ENCODE measurements around the gene MYO18B. TPM values are rescaled to one million over a fixed set of nuclear protein-coding genes. Genes with fewer than 3 reads are reported as not detected.
A peak's percentile ranks its signal among the peaks of the same experiment; 100 is the strongest.

Gene MYO18B
- polyA plus RNA-seq, 4 donors: 0.07 to 0.55 (median 0.17) TPM

- DNase-seq (ENCODE audit: low read depth in 4 of 4, low spot score in 3 of 4): no peak
Measured at GRCh38 chr22:25772288-25772687, 30.3 kb downstream of the MYO18B start.

GRCh38 chr22:25774575-25775026 is 32.6 kb downstream of the MYO18B start:
- no peak for DNase-seq (ENCODE audit: low read depth in 4 of 4, low spot score in 3 of 4)

DNA sequence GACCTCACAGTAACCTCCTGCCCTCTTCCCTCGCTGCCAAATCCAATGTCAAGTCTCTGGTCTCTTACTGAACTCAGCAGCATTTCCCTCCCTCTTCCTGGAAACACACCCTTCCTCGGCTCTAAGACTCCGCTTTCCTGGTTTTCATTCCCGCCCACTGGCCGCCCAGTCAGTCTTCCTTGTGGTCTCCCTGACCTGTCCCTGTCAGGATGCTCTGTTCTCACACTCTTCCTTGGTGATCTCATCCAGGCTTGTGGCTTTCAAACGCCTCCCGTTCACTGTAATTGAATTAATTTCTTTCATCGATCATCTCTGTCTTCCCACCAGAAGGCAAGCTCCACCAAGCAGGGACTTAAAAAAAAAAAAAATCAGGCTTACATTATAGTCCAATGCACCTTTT is 33.5 kb downstream of the MYO18B start:
- no peak for DNase-seq (ENCODE audit: low read depth in 4 of 4, low spot score in 3 of 4)

- DNase-seq (ENCODE audit: low read depth in 4 of 4, low spot score in 3 of 4): no peak
Measured at GRCh38 chr22:25777411-25777810, 35.4 kb downstream of the MYO18B start.

GRCh38 chr22:25777870-25778269 is 35.9 kb downstream of the MYO18B start:
- no peak for DNase-seq (ENCODE audit: low read depth in 4 of 4, low spot score in 3 of 4)

DNA sequence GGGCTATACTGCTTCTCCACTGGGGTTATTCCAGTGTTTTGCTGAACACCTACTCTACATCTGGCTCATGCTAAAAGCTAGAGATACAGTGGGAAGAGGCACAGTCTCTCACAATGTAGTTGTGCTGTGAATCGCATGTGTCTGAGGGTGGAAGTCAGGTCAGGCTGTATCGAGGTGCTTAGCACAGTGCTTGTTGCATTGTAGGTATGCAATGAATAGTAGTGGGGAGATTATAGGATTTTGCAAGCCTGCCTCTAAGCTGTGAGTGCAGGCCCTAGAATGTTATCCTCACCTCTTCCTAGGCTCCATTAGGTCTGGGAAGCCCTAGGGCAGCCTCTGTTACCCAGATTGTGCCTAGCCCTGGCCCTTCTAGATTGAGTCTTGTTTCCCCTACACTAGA is 37.4 kb downstream of the MYO18B start:
- no peak for DNase-seq (ENCODE audit: low read depth in 4 of 4, low spot score in 3 of 4)

DNA sequence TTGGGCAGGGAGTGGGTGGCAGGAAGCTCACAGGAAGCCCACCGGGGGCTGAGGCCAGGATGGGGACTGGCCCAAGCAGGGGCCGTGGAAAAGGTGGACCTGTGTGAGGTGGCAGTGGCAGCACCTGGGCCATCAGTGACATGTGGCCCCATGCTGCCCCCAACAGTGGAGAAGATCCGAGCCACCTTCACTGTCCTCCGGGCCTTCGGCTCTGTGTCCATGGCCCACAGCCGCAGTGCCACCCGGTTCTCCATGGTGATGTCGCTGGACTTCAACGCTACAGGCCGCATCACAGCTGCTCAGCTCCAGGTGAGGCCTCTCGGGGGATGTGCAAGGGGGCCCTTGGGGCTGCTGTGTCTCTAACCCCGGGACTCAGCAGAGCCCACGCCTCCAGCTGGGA is 37.9 kb downstream of the MYO18B start:
- no peak for DNase-seq (ENCODE audit: low read depth in 4 of 4, low spot score in 3 of 4)

DNA sequence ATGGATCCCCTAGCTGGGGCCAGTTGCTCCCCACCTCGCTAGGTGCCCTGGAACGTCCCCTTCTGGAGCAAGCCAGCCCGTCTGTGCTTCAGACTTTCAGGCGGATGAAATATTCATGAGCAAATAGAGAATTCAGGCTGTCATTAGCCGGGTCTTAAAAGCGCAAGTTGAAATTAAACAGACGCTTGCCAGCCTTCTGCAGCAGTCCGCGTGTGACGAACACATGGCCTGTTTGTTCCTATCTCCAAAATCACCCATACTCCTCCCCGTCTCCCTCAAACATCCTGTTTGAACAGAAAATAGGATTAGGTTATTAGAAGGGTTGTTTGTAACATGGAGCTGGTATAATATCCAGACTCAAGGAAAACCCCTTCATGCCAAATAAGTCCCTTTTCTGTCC is 38.7 kb downstream of the MYO18B start:
- DNase-seq (ENCODE audit: low read depth in 4 of 4, low spot score in 3 of 4): no peak

- no peak for DNase-seq (ENCODE audit: low read depth in 4 of 4, low spot score in 3 of 4)
Measured at GRCh38 chr22:25781801-25782200, 39.8 kb downstream of the MYO18B start.

DNA sequence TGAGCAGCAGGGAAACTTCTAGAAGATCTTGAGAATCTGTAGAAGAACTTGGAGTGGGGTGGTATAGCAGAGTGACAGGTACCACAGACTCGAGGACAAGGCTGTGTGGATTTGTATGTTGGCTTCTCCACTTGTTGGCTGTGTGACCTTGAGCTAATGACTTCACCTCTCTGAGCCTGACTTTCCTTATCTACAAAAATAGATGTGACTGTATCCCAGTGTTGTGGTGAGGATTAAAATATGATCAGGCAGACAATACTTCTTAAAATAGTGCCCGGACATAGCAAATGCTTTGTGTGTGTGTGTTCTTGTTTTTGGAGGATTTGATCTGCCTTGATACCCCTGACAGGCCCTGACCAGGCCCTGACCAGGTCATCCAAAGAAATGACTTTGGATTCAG is 40.8 kb downstream of the MYO18B start:
- DNase-seq (ENCODE audit: low read depth in 4 of 4, low spot score in 3 of 4): no peak

GRCh38 chr22:25783856-25784255 is 41.9 kb downstream of the MYO18B start:
- no peak for DNase-seq (ENCODE audit: low read depth in 4 of 4, low spot score in 3 of 4)

GRCh38 chr22:25786165-25786564 is 44.2 kb downstream of the MYO18B start:
- DNase-seq (ENCODE audit: low read depth in 4 of 4, low spot score in 3 of 4): no peak

DNA sequence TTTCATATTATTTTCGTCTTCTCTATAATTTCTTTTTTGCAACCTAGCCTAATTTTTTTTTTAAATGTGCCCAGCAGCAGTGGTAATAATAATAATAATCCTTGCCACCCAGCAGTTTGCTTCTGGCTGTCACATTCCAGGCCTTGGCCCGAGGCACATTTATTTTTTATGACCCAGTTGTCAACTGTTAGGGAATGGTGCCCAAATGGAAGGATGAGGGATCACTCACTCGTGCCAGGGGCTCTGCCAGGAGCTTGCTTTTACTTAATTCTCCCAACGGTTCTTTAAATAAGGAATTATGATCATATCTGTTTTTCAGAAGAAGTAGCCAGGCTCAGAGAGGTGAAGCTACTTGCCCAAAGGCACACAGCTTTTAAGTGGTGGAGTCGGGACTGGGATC is 49.6 kb downstream of the MYO18B start:
- DNase-seq (ENCODE audit: low read depth in 4 of 4, low spot score in 3 of 4): no peak

- no peak for DNase-seq (ENCODE audit: low read depth in 4 of 4, low spot score in 3 of 4)
Measured at GRCh38 chr22:25795478-25795877, 53.5 kb downstream of the MYO18B start.

GRCh38 chr22:25797498-25798290 is 55.7 kb downstream of the MYO18B start:
- peak in 2 of 4 donors; percentile 14 to 35 for DNase-seq (ENCODE audit: low read depth in 4 of 4, low spot score in 3 of 4)

DNA sequence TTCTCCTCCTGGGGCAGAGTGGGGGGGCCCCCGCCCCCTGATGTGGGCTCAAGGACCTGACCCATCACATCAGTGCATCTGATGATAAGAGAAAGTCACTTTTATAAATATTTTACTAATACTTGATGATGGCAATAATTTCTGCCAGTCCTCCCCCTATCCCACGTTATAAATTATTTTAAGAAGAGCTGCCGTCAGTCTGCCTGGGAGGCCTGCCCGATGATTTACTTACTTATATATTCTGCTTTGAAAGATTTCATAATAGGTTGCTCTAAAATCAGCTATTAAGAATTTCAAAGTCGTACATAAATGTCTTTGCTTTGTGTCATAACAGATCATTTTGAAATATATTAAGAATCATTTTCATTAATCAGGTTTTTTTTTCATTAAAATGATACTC is 58.8 kb downstream of the MYO18B start:
- no peak for DNase-seq (ENCODE audit: low read depth in 4 of 4, low spot score in 3 of 4)

- DNase-seq (ENCODE audit: low read depth in 4 of 4, low spot score in 3 of 4): no peak
Measured at GRCh38 chr22:25802018-25802417, 60.0 kb downstream of the MYO18B start.

DNA sequence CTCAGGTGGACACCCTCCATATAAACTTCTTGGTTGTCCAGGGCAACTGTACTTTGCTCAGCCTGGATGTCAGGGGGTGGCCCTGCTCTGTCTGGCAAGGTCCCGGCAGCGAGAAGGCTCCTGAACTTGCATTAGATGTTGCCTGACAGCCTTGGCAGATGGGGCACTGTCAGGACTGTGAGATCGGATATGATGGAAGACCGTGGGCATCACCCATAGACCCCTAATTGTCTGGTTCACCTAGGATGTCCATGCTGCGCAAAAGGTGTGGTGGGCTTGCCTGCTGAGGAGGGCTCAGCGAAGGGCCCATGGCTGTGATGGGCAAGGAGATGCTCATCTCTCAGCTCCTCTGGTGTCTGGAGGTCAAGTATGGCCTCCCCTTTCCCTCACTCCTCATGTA is 62.7 kb downstream of the MYO18B start:
- DNase-seq (ENCODE audit: low read depth in 4 of 4, low spot score in 3 of 4): no peak

DNA sequence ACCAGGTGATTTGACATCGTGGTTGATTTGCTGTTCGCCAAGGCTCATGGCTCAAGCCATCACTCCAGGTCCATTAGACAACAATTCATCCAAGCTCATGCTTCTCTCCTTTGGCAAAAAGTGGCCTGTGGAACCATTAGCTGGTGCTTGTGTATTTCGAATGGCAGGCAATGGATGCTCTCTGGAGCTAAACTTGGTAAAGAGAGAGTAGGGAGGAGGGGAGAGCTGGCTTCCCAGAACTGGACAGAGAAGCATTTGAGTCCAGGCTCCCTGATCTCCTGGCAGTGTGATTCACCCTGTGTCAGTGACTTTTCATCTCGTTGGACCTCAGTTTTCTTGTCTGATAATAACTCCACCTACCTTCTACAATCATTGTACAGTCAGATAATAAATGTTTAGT is 64.6 kb downstream of the MYO18B start:
- DNase-seq (ENCODE audit: low read depth in 4 of 4, low spot score in 3 of 4): no peak

DNA sequence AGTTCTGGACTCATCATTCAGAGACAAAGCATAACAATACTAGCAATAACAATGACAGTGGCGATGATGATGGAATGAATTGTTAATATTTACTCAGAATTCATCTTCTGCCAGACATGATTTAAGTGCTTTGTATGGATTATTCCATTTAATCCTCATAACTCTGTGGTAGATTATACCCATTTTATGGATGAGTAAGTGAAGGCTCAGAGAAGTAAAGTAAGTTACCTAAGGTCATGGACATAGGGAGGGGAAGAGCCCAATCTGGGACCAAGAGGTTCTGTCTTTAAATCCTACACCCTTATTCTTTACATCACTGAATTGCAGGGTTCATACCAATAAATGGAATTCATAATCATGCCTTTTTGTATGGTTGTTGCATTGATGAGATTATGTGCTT is 72.7 kb downstream of the MYO18B start:
- no peak for DNase-seq (ENCODE audit: low read depth in 4 of 4, low spot score in 3 of 4)

DNA sequence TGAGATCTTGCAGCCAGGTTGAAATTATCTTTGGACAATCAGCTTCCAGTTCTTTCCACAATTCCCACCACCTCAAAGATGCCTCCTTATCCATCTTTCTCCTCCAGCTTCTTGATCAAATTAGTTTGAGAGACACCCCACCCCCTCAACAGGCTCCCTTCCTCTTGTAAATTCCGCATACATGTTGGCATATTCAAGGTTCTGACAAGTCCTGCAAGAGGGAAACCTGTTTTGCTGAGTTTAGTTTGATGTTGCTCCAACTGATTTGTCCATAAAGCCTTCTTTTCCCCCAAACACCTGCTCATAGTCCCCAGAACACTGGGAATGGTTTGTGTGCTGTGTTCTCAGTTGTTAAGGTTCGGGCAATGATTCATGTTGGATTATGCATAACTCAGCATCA is 73.6 kb downstream of the MYO18B start:
- DNase-seq (ENCODE audit: low read depth in 4 of 4, low spot score in 3 of 4): no peak

GRCh38 chr22:25816522-25817059 is 74.6 kb downstream of the MYO18B start:
- DNase-seq (ENCODE audit: low read depth in 4 of 4, low spot score in 3 of 4): no peak
